HepG2 (cell line): ENCODE results near the gene SLC44A5. TPM values are rescaled to one million over a fixed set of nuclear protein-coding genes. Genes with fewer than 3 reads are reported as not detected.

Experiments
- EHMT2 ChIP-seq: fragments of 200-600 bp; sonication (generic); IDR thresholded peaks from 2 replicates; pipeline ENCODE4 v1.7.0; 2017; ENCODE audit warnings: antibody characterized with exemption, low read depth, low read length, borderline replicate concordance
- MAFF ChIP-seq: IDR thresholded peaks from 2 replicates; pipeline ENCODE4 v1.6.1; 2011; ENCODE audit warnings: low read depth, low read length, improper control_type of control experiment
- MAFK ChIP-seq, 2 experiments: IDR thresholded peaks in 1 of 2; conservative IDR thresholded peaks in 1 of 2; 2 replicates each; pipeline ENCODE4 v1.6.1; 2011; ENCODE audit warnings: improper control_type of control experiment in 2 of 2, low read length in 2 of 2
- NFE2L2 ChIP-seq: fragments of 150-350 bp; IDR thresholded peaks from 2 replicates; pipeline ENCODE4 v1.6.1; 2014; ENCODE audit warnings: low read length
- ONECUT2 ChIP-seq: sonication (generic); formaldehyde crosslinking; IDR thresholded peaks from 2 replicates; pipeline ENCODE4 v1.4.0; 2020; ENCODE audit warnings: missing genetic modification reagents
- POLR2AphosphoS2 ChIP-seq: IDR thresholded peaks from 2 replicates; pipeline ENCODE4 v1.6.1; 2011; ENCODE audit warnings: low read depth, low read length, improper control_type of control experiment
- RXRB ChIP-seq: IDR thresholded peaks from 2 replicates; pipeline ENCODE4 v1.6.1; 2016; ENCODE audit warnings: borderline replicate concordance, missing genetic modification reagents, missing compliant biosample characterization
- SMAD9 ChIP-seq: sonication (generic); formaldehyde crosslinking; IDR thresholded peaks from 2 replicates; pipeline ENCODE4 v1.5.1; 2020; ENCODE audit warnings: mild to moderate bottlenecking, missing genetic modification reagents
- ZFP41 ChIP-seq: sonication (generic); formaldehyde crosslinking; IDR thresholded peaks from 2 replicates; pipeline ENCODE4 v1.4.0; 2020; ENCODE audit warnings: mild to moderate bottlenecking, missing genetic modification reagents, borderline replicate concordance
- ZFY ChIP-seq: sonication (generic); formaldehyde crosslinking; IDR thresholded peaks from 2 replicates; pipeline ENCODE4 v1.4.0; 2020; ENCODE audit warnings: missing genetic modification reagents
- ZNF782 ChIP-seq: sonication (generic); formaldehyde crosslinking; IDR thresholded peaks from 2 replicates; pipeline ENCODE4 v1.4.0; 2020; ENCODE audit warnings: missing genetic modification reagents, mild to moderate bottlenecking, borderline replicate concordance
- ZNF883 ChIP-seq: sonication (generic); formaldehyde crosslinking; IDR thresholded peaks from 2 replicates; pipeline ENCODE4 v1.5.1; 2020; ENCODE audit warnings: mild to moderate bottlenecking, missing genetic modification reagents; ENCODE audit errors: not compliant biosample characterization
- polyA plus RNA-seq, 8 experiments: library from polyadenylated mRNA; depleted of rRNA in 3 of 8; stranded (reverse) in 7 of 8; unstranded in 1 of 8; fragments of >200 nt; fragmentation: Illumina TruSeq in 4 of 8; extraction: Trizol in 4 of 8; gene quantifications; 2 replicates each; pipeline versions ENCODE4 v1.2.1 to v1.2.3, GENCODE V29; 2011 to 2016; ENCODE audit warnings: low read depth in 4 of 8, missing spikeins in 1 of 8, mixed read lengths in 1 of 8; ENCODE audit not compliant: insufficient read depth in 1 of 8
- total RNA-seq, 5 experiments: library from RNA; depleted of rRNA; stranded (reverse); fragments of >200 nt; fragmentation: Illumina TruSeq; extraction: Trizol; gene quantifications; 2 replicates each; pipeline ENCODE4 v1.2.3, GENCODE V29; 2016; ENCODE audit warnings: low read depth in 1 of 5
- TF ChIP-seq, protein P1 (sequence below): sonication (generic); formaldehyde crosslinking; IDR thresholded peaks from 2 replicates; pipeline ENCODE4 v1.5.1; 2020; ENCODE audit warnings: missing genetic modification reagents, mild to moderate bottlenecking, borderline replicate concordance
- TF ChIP-seq, protein P2 (sequence below): sonication (generic); formaldehyde crosslinking; IDR thresholded peaks from 2 replicates; pipeline ENCODE4 v1.8.1; 2023; ENCODE audit warnings: missing genetic modification reagents, mild to moderate bottlenecking, borderline replicate concordance
- TF ChIP-seq, protein P3 (sequence below): sonication (generic); formaldehyde crosslinking; IDR thresholded peaks from 2 replicates; pipeline ENCODE4 v1.4.0; 2020; ENCODE audit warnings: mild to moderate bottlenecking, missing genetic modification reagents, borderline replicate concordance

Gene SLC44A5
- total and polyA plus RNA-seq, 2 of the 13 experiments (the other 11 are each of a cell fraction or from before 2014, with no cell fraction given) = 8.0 to 16.0 TPM

DNA sequence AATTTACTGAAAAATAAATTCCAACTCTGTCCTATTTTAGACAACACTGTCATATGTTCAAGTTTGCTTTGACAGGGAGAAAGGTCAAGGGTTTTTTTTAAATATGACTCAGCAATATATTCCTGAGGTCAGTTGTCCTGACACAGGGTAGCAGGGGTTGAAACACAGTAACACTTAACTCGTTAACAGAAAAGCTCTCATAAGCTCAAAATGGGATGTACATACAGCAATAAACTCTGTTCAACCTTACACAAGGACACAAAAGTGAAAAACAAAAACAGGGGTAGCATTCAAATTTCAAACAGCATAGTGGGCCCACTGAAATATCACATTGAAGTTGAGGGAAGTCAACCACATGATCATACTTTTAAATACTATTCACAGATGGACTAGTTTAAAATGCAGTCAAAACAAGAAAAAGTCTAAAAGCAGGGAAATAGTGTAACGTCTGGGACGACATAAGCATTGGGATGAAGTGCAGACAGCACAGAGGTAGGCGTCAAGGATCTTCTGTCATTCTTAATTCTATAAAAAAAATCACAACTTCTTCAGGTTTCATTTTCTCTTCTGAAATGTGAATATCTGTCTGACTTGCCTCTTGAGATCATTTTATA is 89.9 kb downstream of the SLC44A5 start (continued):
- TF ChIP-seq NFE2L2 (peak; percentile 97), MAFF (peak; percentile 93), ONECUT2 (CRISPR knock-in tag) (no peak), RXRB (no peak), ZFY (no peak), EHMT2 (no peak), MAFK (conservative IDR thresholded peaks at IDR 0.05 in 1 of 2, IDR thresholded peaks at IDR 0.05 in 1 of 2; ENCODE audit: low read length in 2 of 2) (peak; percentile 94 to 95), ZFP41 (CRISPR knock-in tag) (no peak), ZNF883 (no peak), ZNF782 (CRISPR knock-in tag) (no peak), SMAD9 (CRISPR knock-in tag) (no peak), POLR2AphosphoS2 (no peak)
- TF ChIP-seq, protein P1, sequence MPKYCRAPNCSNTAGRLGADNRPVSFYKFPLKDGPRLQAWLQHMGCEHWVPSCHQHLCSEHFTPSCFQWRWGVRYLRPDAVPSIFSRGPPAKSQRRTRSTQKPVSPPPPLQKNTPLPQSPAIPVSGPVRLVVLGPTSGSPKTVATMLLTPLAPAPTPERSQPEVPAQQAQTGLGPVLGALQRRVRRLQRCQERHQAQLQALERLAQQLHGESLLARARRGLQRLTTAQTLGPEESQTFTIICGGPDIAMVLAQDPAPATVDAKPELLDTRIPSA (CRISPR knock-in tag) = no peak
- TF ChIP-seq, protein P2, sequence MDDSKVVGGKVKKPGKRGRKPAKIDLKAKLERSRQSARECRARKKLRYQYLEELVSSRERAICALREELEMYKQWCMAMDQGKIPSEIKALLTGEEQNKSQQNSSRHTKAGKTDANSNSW (CRISPR knock-in tag) = no peak
- TF ChIP-seq, protein P3, sequence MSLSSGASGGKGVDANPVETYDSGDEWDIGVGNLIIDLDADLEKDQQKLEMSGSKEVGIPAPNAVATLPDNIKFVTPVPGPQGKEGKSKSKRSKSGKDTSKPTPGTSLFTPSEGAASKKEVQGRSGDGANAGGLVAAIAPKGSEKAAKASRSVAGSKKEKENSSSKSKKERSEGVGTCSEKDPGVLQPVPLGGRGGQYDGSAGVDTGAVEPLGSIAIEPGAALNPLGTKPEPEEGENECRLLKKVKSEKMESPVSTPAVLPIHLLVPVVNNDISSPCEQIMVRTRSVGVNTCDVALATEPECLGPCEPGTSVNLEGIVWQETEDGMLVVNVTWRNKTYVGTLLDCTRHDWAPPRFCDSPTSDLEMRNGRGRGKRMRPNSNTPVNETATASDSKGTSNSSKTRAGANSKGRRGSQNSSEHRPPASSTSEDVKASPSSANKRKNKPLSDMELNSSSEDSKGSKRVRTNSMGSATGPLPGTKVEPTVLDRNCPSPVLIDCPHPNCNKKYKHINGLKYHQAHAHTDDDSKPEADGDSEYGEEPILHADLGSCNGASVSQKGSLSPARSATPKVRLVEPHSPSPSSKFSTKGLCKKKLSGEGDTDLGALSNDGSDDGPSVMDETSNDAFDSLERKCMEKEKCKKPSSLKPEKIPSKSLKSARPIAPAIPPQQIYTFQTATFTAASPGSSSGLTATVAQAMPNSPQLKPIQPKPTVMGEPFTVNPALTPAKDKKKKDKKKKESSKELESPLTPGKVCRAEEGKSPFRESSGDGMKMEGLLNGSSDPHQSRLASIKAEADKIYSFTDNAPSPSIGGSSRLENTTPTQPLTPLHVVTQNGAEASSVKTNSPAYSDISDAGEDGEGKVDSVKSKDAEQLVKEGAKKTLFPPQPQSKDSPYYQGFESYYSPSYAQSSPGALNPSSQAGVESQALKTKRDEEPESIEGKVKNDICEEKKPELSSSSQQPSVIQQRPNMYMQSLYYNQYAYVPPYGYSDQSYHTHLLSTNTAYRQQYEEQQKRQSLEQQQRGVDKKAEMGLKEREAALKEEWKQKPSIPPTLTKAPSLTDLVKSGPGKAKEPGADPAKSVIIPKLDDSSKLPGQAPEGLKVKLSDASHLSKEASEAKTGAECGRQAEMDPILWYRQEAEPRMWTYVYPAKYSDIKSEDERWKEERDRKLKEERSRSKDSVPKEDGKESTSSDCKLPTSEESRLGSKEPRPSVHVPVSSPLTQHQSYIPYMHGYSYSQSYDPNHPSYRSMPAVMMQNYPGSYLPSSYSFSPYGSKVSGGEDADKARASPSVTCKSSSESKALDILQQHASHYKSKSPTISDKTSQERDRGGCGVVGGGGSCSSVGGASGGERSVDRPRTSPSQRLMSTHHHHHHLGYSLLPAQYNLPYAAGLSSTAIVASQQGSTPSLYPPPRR (CRISPR knock-in tag) = no peak
